ENCODE measurements around the gene ITPA. TPM values are rescaled to one million over a fixed set of nuclear protein-coding genes. Genes with fewer than 3 reads are reported as not detected.
A peak's percentile ranks its signal among the peaks of the same experiment; 100 is the strongest.

ITPA gene
- total and polyA plus RNA-seq, 2 of the 4 experiments (the other 2 are of a cell fraction) = 32.4 to 49.0 TPM

GRCh38 chr20:3204124-3204794 lies 5.0 kb upstream of the ITPA start, which contains the start of gene DDRGK1 (continued):
- peak; percentile 9; the same call in 1 of the 2 replicates for TF ChIP-seq MXI1 (IDR thresholded peaks at IDR 0.05; ENCODE audit: borderline replicate concordance, low read depth, low read length)

GRCh38 chr20:3208786-3209256 lies 477 bp upstream of the ITPA start:
- Histone ChIP-seq H3K79me1 (ENCODE audit: low read depth in 1 of 2, low read length in 2 of 2) (peaks cover 23 to 72% of the 10 kb centered on the region in 2 experiments; a peak in 3 of 4 replicates), H3K4ac (ENCODE audit: low read depth, low read length) (peak overlapping the region; percentile 99), H3K4me2 (ENCODE audit: low read depth, low read length) (peak overlapping the region; percentile 91), H2AK5ac (ENCODE audit: low read depth, low read length) (peak overlapping the region; percentile 88), H2BK15ac (ENCODE audit: low read depth, low read length) (peak overlapping the region; percentile 63; the same call in 1 of the 3 replicates), H4K20me1 (ENCODE audit: insufficient read depth, low read length) (no peaks in the 10 kb centered on the region), H3K9me3 (ENCODE audit: control insufficient read depth, insufficient read depth, low read length) (no peaks in the 10 kb centered on the region), H2BK5ac (ENCODE audit: low read depth, low read length, poor library complexity, severe bottlenecking) (peak overlapping the region; percentile 90), H3K27ac (ENCODE audit: insufficient read depth, low read length) (peak overlapping the region; percentile 92), H3K56ac (ENCODE audit: extremely low read depth, insufficient read depth, low read length) (peak overlapping the region; percentile 93), H4K5ac (ENCODE audit: low read depth, low read length) (peak overlapping the region; percentile 99), H2AK9ac (replicated peaks; ENCODE audit: low read depth, low read length, poor library complexity) (peak overlapping the region; percentile 99), H3K14ac (replicated peaks; ENCODE audit: low read depth, low read length) (peak overlapping the region; percentile 99), H3K4me1 (ENCODE audit: control insufficient read depth, insufficient read depth, low read length) (peaks cover 5% of the 10 kb centered on the region), H3K9ac (ENCODE audit: low read depth, low read length) (peak overlapping the region; percentile 94), H3K4me3 (ENCODE audit: insufficient read depth, low read depth, low read length) (peak overlapping the region; percentile 86), H3K27me3 (ENCODE audit: control insufficient read depth, insufficient read depth, low read length) (no peaks in the 10 kb centered on the region), H3K9me1 (ENCODE audit: insufficient read depth, low read length) (peaks cover 15% of the 10 kb centered on the region), H2BK120ac (ENCODE audit: low read depth, low read length) (peak overlapping the region; percentile 77), H3K18ac (ENCODE audit: low read depth, low read length) (peak overlapping the region; percentile 73), H3K36me3 (ENCODE audit: control insufficient read depth, insufficient read depth, low read length) (peaks cover 5% of the 10 kb centered on the region), H4K91ac (ENCODE audit: insufficient read depth, low read depth, low read length) (peak overlapping the region; percentile 98), H2AFZ (replicated peaks; ENCODE audit: low read length, poor library complexity) (peak overlapping the region; percentile 100), H4K8ac (ENCODE audit: low read depth in 2 of 2, low read length in 2 of 2) (peak overlapping the region; percentile 99 to 100), H2BK20ac (ENCODE audit: low read depth, low read length) (peak overlapping the region; percentile 46; the same call in 1 of the 2 replicates), H3K23ac (ENCODE audit: low read depth, low read length) (peak overlapping the region; percentile 99)
- dilution Hi-C loops (cut with HindIII; ENCODE audit: low sequenced_read_pairs, unreplicated experiment) (no loop called here), in situ Hi-C loops (cut with MboI; ENCODE audit: low sequenced_read_pairs) (no loop called here), intact Hi-C loops (cut with micrococcal nuclease) (no loop called here)
- CTCF ChIA-PET = interaction anchor here (1.4 to 1.5 kb wide), 2 partner anchors 10 to 155 kb away, joined by 3 to 5 read pairs; no protein-coding TSS in a partner anchor
- WGBS, 2 experiments (ENCODE audit: extremely low coverage in 2 of 2, insufficient read length in 1 of 2) = 0% methylated on average over 1 of the region's 10 CpGs; no CpG with 5 or more reads in 1 of the 2 experiments
- POLR2A ChIA-PET (ENCODE audit: unreplicated experiment) = no interaction called here
- no TSS peak for BruUV-seq (replicated peaks)
- DNase-seq = no peak
- peak; percentile 2 for ATAC-seq (ENCODE audit: low read depth)
- TF ChIP-seq FOS (IDR thresholded peaks at IDR 0.05; ENCODE audit: low read depth, low read length) = no peak
- TF ChIP-seq ELK1 (IDR thresholded peaks at IDR 0.05; ENCODE audit: borderline replicate concordance, low read depth, low read length) = no peak
- TF ChIP-seq RCOR1 (IDR thresholded peaks at IDR 0.05; ENCODE audit: insufficient replicate concordance, low read length) = no peak
- no peak for TF ChIP-seq MXI1 (IDR thresholded peaks at IDR 0.05; ENCODE audit: borderline replicate concordance, low read depth, low read length)
- no peak for TF ChIP-seq RFX5 (IDR thresholded peaks at IDR 0.05; ENCODE audit: low read depth, low read length)
- no peak for TF ChIP-seq SMC3 (IDR thresholded peaks at IDR 0.05; ENCODE audit: low read depth, low read length)
- no peak for TF ChIP-seq CEBPB (IDR thresholded peaks at IDR 0.05; ENCODE audit: low read depth, low read length)
- no peak for TF ChIP-seq MAFK (IDR thresholded peaks at IDR 0.05; ENCODE audit: low read depth, low read length)
- no peak for TF ChIP-seq CTCF (conservative IDR thresholded peaks at IDR 0.05; ENCODE audit: low read depth, low read length)
- no peak for TF ChIP-seq POLR2A (IDR thresholded peaks at IDR 0.05; ENCODE audit: low read depth, low read length)
- TF ChIP-seq CHD1 (IDR thresholded peaks at IDR 0.05; ENCODE audit: low read depth, low read length) = no peak
- no peak for TF ChIP-seq MAZ (IDR thresholded peaks at IDR 0.05; ENCODE audit: borderline replicate concordance, low read depth, low read length)
- TF ChIP-seq BHLHE40 (IDR thresholded peaks at IDR 0.05; ENCODE audit: low read depth, low read length) = no peak

All from IMR-90 (cell line).